Tibial nerve (tissue), 4 donors: Measurements from ENCODE around the gene DOK3. TPM values are rescaled to one million over a fixed set of nuclear protein-coding genes. Genes with fewer than 3 reads are reported as not detected.

Experiments
- DNase-seq, 2 donors: peaks; one replicate each; pipeline ENCODE4 v3.0.0-alpha.2; 2019; ENCODE audit warnings: low spot score in 2 of 2
- H3K27ac ChIP-seq, 4 donors: fragments of 200-600 bp; sonication (generic) in 3 of 4; one replicate each; pipeline ENCODE4 v1.5.1; 2017 to 2019; ENCODE audit warnings: mild to moderate bottlenecking in 1 of 4
- H3K27me3 ChIP-seq, 2 donors: fragments of 200-600 bp; sonication (generic) in 1 of 2; one replicate each; pipeline versions ENCODE4 v1.5.1 to v1.6.0; 2017 to 2019
- H3K36me3 ChIP-seq, 3 donors: fragments of 200-600 bp; sonication (generic); one replicate each; pipeline ENCODE4 v1.5.1; 2018 to 2019
- H3K4me1 ChIP-seq, 4 donors: fragments of 200-600 bp; sonication (generic) in 3 of 4; one replicate each; pipeline ENCODE4 v1.5.1; 2017 to 2019
- H3K4me3 ChIP-seq, 4 donors: fragments of 200-600 bp; sonication (generic) in 3 of 4; one replicate each; pipeline ENCODE4 v1.5.1; 2017 to 2019; ENCODE audit warnings: mild to moderate bottlenecking in 1 of 4, moderate library complexity in 1 of 4
- H3K9me3 ChIP-seq, 4 donors: fragments of 200-600 bp; sonication (generic) in 3 of 4; one replicate each; pipeline ENCODE4 v1.5.1; 2017 to 2019
- EP300 ChIP-seq, 2 donors: sonication (generic); formaldehyde crosslinking; IDR thresholded peaks; one replicate each; pipeline ENCODE4 v1.6.1; 2017; ENCODE audit warnings: antibody characterized with exemption in 2 of 2, mild to moderate bottlenecking in 1 of 2
- POLR2A ChIP-seq, 2 donors: fragments of 450-650 bp; IDR thresholded peaks; one replicate each; pipeline ENCODE4 v1.6.1; 2017; ENCODE audit warnings: antibody characterized with exemption in 2 of 2, mild to moderate bottlenecking in 2 of 2, moderate library complexity in 2 of 2
- WGBS, 2 donors: methylation state at CpG; one replicate each; pipeline ENCODE4 v1.1.5; 2018; 5-methylcytosine and 5-hydroxymethylcytosine counted together
- total RNA-seq, 4 donors: library from RNA; depleted of rRNA; stranded (reverse); fragments of >200 nt; gene quantifications; one replicate each; pipeline ENCODE4 v1.1.0, GENCODE V29; 2016
- TF ChIP-seq, protein P1 (sequence below), 5 experiments: fragments of 200-600 bp in 3 of 5; fragments of 450-650 bp in 2 of 5; sonication (generic) in 3 of 5; IDR thresholded peaks; one replicate each; pipeline ENCODE4 v1.5.1; 2016 to 2019; ENCODE audit warnings: antibody characterized with exemption in 5 of 5, mild to moderate bottlenecking in 3 of 5, moderate library complexity in 2 of 5

Gene DOK3
- total RNA-seq, 4 donors from 2014 or later, result 7.8 to 20.1 (median 11.5) TPM

DNA sequence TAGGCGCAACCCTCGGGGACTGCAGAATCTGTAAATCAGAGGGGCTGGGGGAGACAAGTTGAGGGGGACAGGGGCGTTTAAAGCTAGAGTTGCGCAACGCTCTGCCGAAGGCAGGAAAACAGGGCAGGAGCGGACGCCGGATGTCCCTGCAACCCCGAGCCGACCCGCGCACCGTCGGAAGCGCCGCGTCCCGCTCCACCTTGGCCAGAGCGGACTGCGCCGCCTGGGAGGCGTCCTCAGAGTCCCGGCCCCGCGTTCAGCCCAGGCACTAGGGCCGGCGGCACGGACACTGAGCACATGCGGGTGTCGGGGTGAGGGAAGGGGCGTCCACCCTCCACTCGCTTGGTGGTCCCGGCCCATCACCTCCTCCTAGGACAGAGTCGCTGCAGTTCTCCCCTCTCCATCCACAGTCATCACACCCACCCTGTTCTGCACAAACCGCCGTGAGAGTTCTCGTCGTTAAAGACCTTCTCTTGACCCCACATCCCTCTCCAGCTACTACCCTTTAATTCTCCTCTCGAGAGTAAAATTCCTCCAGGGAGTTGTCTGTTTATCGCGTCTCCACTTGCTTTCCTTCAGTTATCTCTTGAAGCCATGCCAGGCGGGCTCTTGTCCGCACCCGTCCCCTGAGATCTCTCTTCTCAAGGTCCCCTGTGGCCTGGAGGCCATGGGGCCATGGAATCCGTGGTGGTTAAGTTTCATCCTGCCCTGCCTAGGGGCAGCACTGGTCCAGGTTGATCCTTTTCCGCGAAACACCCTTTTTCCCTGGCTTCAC, 11.4 kb downstream of the DOK3 start:
- no peaks in the 10 kb centered on the region for H3K27me3 ChIP-seq
- no peak for DNase-seq
- peaks cover 0 to 74% (median 47%) of the 10 kb centered on the region in 4 donors for H3K4me1 ChIP-seq
- 17% methylated on average over 41 to 42 of the region's 48 CpGs for WGBS, 2 donors
- no peaks in the 10 kb centered on the region for H3K9me3 ChIP-seq
- TF ChIP-seq, protein P1, sequence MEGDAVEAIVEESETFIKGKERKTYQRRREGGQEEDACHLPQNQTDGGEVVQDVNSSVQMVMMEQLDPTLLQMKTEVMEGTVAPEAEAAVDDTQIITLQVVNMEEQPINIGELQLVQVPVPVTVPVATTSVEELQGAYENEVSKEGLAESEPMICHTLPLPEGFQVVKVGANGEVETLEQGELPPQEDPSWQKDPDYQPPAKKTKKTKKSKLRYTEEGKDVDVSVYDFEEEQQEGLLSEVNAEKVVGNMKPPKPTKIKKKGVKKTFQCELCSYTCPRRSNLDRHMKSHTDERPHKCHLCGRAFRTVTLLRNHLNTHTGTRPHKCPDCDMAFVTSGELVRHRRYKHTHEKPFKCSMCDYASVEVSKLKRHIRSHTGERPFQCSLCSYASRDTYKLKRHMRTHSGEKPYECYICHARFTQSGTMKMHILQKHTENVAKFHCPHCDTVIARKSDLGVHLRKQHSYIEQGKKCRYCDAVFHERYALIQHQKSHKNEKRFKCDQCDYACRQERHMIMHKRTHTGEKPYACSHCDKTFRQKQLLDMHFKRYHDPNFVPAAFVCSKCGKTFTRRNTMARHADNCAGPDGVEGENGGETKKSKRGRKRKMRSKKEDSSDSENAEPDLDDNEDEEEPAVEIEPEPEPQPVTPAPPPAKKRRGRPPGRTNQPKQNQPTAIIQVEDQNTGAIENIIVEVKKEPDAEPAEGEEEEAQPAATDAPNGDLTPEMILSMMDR (IDR thresholded peaks at IDR 0.05), result no peak
- TF ChIP-seq EP300 (IDR thresholded peaks at IDR 0.05) (no peak), POLR2A (IDR thresholded peaks at IDR 0.05) (no peak)
- peak overlapping the region; percentile 46 to 92 (median 66) for H3K4me3 ChIP-seq
- no peaks in the 10 kb centered on the region for H3K36me3 ChIP-seq
- peak overlapping the region; percentile 78 to 97 (median 91) for H3K27ac ChIP-seq

DNA sequence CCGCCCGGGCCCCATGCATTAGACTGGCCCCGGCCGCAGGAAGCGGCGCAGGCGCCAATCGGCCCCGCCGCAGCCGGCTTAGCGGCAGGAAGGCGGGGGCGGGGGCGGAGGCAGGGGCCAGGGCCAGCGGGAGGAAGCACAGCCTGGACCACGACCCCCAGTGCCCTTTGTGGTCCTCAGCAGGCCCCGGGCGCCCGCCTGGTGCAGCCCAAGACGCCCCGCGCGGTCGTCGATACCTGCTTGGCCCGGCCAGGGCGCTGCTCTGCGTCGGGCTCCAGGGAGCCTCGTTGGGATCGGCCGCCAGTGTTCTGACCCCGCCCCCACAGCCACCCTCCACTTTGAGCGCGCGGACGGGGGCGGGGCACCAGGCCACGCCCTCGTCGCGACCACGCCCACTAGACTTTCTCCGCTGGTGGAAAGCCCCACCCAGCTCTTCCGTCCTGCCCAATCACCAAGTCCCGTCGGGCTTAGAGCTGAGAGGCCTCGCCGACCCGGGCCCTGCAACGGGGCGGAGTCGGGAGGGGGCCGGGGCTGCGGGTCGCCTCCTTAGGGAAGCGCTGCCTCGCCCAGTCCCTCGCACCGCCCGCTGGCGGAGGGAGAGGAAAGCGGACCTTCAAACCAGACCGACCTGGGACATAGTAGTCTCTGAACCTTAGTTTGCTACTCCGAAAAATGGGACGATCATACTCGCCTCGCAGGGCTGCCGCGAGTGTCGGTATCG, 12.2 kb downstream of the DOK3 start, which contains the start of gene PDLIM7:
PDLIM7 (minus strand) TSS at position 313 of the 721 bp plus-strand sequence. CDS start 1,092 bp downstream, outside the sequence.
- Histone ChIP-seq H3K9me3 (no peaks in the 10 kb centered on the region), H3K4me3 (peak within 1 kb of the TSS; percentile 46 to 92 (median 66)), H3K27ac (peak within 1 kb of the TSS; percentile 78 to 97 (median 91)), H3K36me3 (peaks cover 0 to 1% (median 0%) of the 10 kb centered on the region in 3 donors), H3K4me1 (peaks cover 0 to 77% (median 49%) of the 10 kb centered on the region in 4 donors), H3K27me3 (no peaks in the 10 kb centered on the region)
- TF ChIP-seq EP300 (IDR thresholded peaks at IDR 0.05), result peak in 1 of 2 donors; percentile 95
- TF ChIP-seq POLR2A (IDR thresholded peaks at IDR 0.05), result peak; percentile 87 to 96
- TF ChIP-seq, protein P1 (IDR thresholded peaks at IDR 0.05), result peak in 3 of 5 experiments; percentile 13 to 50 (median 30)
- WGBS, 2 donors, result 0% methylated on average over 38 to 43 of the region's 73 CpGs
- DNase-seq, result peak; percentile 96 to 97

DNA sequence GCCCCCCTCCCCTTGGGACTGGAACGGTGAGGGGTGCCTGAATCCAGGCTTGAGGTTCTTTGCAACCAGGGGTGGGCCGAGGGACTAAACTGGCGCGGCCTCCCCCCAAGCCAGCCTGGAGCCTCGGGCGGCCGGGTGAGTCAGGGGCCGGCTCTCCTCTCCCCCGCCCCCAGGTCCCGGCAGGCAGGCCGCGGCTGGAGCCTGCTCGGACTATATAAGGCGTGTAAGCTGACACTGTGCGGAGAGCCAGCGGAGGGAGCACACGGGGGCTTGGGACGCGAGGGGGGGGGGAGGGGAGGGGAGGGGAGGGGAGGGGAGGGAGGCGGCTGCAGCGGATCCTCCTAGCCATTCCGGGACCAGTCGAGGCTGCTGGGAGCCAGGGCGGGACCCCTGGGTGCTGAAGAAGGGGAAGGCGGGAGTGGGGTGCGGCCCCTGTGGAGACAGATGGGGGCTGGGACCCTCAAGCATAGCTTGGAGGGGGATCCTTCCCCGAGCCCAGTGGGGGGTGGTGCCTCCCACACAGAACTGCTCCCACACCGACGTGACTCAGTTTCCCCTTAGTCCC, 12.8 kb downstream of the DOK3 start:
- peak; percentile 48 to 56 for DNase-seq
- Histone ChIP-seq H3K4me3 (peak overlapping the region; percentile 46 to 92 (median 66)), H3K9me3 (no peaks in the 10 kb centered on the region), H3K27ac (peak overlapping the region; percentile 78 to 97 (median 91)), H3K4me1 (peaks cover 0 to 77% (median 49%) of the 10 kb centered on the region in 4 donors), H3K27me3 (no peaks in the 10 kb centered on the region), H3K36me3 (peaks cover 0 to 8% (median 0%) of the 10 kb centered on the region in 3 donors)
- 0 to 8% methylated on average over 11 to 15 of the region's 29 CpGs for WGBS, 2 donors
- TF ChIP-seq, protein P1 (IDR thresholded peaks at IDR 0.05), result no peak
- TF ChIP-seq POLR2A (IDR thresholded peaks at IDR 0.05) (peak in 1 of 2 donors; percentile 10), EP300 (IDR thresholded peaks at IDR 0.05) (peak in 1 of 2 donors; percentile 23)

DNA sequence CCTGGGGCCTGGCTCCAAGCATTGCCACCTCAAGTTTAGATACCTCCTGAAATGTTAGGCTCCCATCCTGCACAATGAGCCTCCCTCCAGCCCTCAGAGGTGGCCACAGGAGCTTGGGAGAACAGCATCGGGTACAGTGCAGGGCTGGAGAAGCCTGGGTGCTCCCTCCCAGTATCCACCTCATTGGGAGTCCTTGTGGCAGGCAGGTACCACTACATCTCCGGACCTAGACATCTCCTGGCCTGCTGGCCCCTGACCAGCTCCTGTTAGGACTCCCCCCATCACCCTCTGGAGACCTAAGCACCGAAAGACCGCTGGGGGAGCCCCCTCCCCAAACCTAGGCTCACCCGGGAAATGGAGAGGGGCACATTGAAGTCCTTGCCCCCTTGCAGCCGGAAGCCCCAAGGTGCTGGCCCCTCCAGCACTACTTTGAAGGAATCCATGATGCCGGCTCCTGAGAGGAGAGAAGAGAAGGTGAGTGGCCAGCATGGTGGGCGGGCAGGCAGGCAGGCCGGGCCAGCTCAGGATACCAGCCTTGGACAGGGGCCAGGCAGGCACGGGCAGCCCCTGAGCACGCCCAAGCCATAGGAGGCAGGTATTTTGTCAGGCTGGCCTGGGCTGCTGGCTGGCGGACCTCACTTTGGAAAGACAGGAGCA, 13.4 kb downstream of the DOK3 start:
- no peak for DNase-seq
- TF ChIP-seq POLR2A (IDR thresholded peaks at IDR 0.05) (no peak), EP300 (IDR thresholded peaks at IDR 0.05) (no peak)
- TF ChIP-seq, protein P1 (IDR thresholded peaks at IDR 0.05), result peak in 1 of 5 experiments; percentile 19
- Histone ChIP-seq H3K4me3 (peak overlapping the region; percentile 46 to 92 (median 66)), H3K9me3 (no peaks in the 10 kb centered on the region), H3K27ac (peak overlapping the region; percentile 78 to 97 (median 91)), H3K4me1 (peaks cover 0 to 77% (median 49%) of the 10 kb centered on the region in 4 donors), H3K27me3 (no peaks in the 10 kb centered on the region), H3K36me3 (peaks cover 0 to 14% (median 0%) of the 10 kb centered on the region in 3 donors)
- WGBS, 2 donors, result 18 to 22% methylated on average over 11 to 12 of the region's 12 CpGs
